ENCODE measurements around the gene NUP50. TPM values are rescaled to one million over a fixed set of nuclear protein-coding genes. Genes with fewer than 3 reads are reported as not detected.

NUP50 gene
- total and polyA plus RNA-seq, 2 experiments from 2014 or later, result 21.1 to 57.7 TPM

DNA sequence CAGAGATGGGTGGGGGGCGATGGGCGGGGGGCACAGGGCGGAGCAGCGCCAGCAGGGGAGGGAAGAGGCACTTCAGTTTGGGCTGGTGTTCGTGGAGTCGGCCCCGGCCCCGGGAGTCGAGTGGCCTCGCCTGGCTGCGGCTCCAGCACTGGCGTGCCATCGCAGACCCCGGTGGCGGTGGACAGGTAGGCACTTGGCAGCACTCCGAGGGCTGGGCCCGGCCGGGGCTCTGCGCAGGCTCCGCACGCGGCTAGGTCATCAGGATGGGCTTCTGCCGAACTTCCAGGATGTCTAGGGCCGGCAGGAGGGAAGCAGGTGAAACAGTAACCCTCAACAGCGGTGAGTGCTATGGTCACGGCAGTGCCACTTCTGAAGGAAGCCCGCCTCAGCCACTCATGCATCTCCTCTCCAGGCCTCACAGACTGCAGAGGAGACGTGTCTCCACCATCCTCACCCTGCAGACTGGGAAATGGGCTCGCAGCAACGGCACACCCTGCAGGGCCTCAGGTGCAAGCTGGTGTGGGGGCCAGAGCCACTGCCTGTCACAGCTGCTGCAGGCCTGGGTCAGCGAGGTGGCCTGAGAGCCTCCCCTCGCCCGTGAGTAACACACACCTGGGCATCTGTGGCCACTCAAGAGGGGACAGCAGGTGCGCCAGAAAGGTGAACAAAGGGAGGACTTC, 33.3 kb downstream of the NUP50 start:
- no peaks in the 10 kb centered on the region for H3K9me3 ChIP-seq (ENCODE audit: low read depth)
- H3K27ac ChIP-seq, result no peak overlapping the region
- peaks cover 6% of the 10 kb centered on the region for H3K27me3 ChIP-seq
- no peaks in the 10 kb centered on the region for H3K36me3 ChIP-seq
- peaks cover 8% of the 10 kb centered on the region for H3K4me1 ChIP-seq (ENCODE audit: low read depth)
- H3K4me3 ChIP-seq, result no peak overlapping the region
- TF ChIP-seq, protein P1, sequence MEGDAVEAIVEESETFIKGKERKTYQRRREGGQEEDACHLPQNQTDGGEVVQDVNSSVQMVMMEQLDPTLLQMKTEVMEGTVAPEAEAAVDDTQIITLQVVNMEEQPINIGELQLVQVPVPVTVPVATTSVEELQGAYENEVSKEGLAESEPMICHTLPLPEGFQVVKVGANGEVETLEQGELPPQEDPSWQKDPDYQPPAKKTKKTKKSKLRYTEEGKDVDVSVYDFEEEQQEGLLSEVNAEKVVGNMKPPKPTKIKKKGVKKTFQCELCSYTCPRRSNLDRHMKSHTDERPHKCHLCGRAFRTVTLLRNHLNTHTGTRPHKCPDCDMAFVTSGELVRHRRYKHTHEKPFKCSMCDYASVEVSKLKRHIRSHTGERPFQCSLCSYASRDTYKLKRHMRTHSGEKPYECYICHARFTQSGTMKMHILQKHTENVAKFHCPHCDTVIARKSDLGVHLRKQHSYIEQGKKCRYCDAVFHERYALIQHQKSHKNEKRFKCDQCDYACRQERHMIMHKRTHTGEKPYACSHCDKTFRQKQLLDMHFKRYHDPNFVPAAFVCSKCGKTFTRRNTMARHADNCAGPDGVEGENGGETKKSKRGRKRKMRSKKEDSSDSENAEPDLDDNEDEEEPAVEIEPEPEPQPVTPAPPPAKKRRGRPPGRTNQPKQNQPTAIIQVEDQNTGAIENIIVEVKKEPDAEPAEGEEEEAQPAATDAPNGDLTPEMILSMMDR (IDR thresholded peaks at IDR 0.05; ENCODE audit: low read depth, low read length), result no peak
- no peak for DNase-seq (ENCODE audit: low read depth in 1 of 2, low spot score in 1 of 2)

DNA sequence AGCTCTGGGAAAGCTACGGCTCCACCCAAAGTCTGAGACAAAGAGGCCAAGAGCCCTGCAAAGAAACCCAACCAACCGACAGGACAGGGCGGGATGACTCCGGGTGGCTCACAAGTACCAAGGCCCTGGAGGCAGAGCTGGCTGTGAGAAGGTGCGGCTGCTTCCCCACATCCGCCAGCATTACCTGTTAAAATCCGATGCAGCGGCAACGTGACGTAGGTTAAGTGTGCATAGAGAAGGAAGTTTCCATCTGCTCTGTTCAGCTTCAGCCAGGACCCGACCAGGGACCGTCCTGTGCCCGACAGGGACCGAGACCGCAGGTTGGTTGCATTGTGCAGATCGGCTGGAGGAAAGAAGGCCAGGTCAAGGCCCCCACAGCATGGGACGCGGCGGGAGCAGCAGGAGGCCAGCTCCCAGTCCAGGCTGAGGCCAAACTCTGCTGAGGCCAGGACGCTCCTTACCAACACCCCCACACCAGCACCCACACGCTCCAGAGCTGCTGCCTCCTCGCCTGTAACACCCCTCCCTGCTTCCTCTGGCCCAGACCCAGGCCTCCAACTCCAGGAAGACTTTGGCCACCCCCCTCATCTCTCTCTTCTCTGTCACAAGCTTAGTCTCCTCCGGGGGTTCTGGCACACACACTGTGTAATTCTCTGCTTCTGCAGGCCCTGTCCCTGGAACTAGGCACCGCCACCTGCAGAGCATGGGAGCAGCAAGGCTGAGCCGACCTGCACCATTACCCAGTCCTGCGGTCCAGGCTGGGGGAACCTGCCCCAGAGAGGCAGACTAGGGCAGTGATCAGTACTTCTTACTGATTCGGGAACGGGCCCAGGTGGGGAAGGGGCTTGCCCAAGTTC, 34.1 kb downstream of the NUP50 start:
- no peak for DNase-seq (ENCODE audit: low read depth in 1 of 2, low spot score in 1 of 2)
- Histone ChIP-seq H3K4me1 (ENCODE audit: low read depth) (peaks cover 3% of the 10 kb centered on the region), H3K27ac (no peak overlapping the region), H3K9me3 (ENCODE audit: low read depth) (no peaks in the 10 kb centered on the region), H3K36me3 (no peaks in the 10 kb centered on the region), H3K4me3 (no peak overlapping the region), H3K27me3 (peaks cover 6% of the 10 kb centered on the region)
- TF ChIP-seq, protein P1 (IDR thresholded peaks at IDR 0.05; ENCODE audit: low read depth, low read length), result no peak

DNA sequence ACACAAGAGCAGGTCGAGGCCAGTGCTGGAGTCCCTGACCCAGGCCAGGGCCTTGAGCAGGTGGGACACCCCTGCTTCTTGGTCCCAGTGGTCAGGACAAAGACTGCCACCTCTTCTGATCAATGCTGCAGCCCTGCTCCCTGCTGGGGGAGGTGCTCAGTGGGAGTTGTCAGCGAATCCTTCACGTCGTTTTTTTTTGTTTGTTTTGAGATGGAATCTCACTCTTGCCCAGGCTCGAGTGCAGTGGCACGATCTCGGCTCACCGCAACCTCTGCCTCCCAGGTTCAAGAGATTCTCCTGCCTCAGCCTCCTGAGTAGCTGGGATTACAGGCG, 34.7 kb downstream of the NUP50 start:
- H3K4me1 ChIP-seq (ENCODE audit: low read depth), result no peaks in the 10 kb centered on the region
- H3K36me3 ChIP-seq, result no peaks in the 10 kb centered on the region
- no peak overlapping the region for H3K27ac ChIP-seq
- peaks cover 6% of the 10 kb centered on the region for H3K27me3 ChIP-seq
- H3K4me3 ChIP-seq, result no peak overlapping the region
- H3K9me3 ChIP-seq (ENCODE audit: low read depth), result no peaks in the 10 kb centered on the region
- no peak for DNase-seq (ENCODE audit: low read depth in 1 of 2, low spot score in 1 of 2)
- TF ChIP-seq, protein P1 (IDR thresholded peaks at IDR 0.05; ENCODE audit: low read depth, low read length), result no peak

DNA sequence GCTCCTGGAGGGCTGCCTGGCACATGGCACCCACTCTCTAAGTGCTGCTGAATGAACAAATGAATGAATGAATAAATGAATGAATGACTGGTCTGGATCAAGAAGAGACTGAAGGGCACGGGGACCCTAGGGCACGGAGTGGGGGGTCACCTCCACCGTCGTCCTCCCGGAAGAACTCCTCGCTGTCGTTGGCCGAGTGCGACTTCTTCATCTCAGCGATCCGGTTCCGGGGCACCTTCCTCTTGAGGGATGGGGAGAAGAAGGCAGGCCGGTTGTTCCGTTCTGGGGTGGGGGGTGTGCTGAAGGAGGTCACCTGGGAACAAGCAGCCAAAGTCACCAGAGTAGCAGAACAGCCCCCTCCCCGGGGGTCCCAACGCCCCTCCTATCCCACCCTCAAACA, 36.0 kb downstream of the NUP50 start:
- no peak overlapping the region for H3K4me3 ChIP-seq
- no peak for DNase-seq (ENCODE audit: low read depth in 1 of 2, low spot score in 1 of 2)
- TF ChIP-seq, protein P1 (IDR thresholded peaks at IDR 0.05; ENCODE audit: low read depth, low read length), result no peak
- H3K27me3 ChIP-seq, result peaks cover 5% of the 10 kb centered on the region
- no peak overlapping the region for H3K27ac ChIP-seq
- no peaks in the 10 kb centered on the region for H3K36me3 ChIP-seq
- no peaks in the 10 kb centered on the region for H3K9me3 ChIP-seq (ENCODE audit: low read depth)
- no peaks in the 10 kb centered on the region for H3K4me1 ChIP-seq (ENCODE audit: low read depth)

DNA sequence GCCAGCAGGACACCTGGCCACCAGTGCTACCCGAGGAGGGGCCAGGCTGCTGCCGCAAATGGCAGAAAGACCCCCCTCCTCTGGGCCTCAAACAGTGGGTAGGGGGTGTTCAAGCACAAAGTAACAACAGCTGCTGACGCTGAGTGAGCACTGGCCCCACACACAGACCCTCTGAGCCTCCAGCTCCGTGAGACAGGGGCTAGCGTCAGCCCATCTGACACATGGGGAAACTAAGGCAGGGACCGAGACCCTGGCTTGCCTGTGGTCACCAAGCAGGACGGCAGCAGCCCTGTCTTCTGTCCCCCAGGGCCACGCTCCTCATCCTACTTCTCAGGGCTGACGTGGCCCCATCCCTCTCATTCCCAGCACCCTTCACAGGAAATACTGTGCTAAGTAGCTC, 36.5 kb downstream of the NUP50 start:
- Histone ChIP-seq H3K36me3 (no peaks in the 10 kb centered on the region), H3K27ac (no peak overlapping the region), H3K27me3 (no peaks in the 10 kb centered on the region), H3K4me1 (ENCODE audit: low read depth) (no peaks in the 10 kb centered on the region), H3K9me3 (ENCODE audit: low read depth) (no peaks in the 10 kb centered on the region), H3K4me3 (no peak overlapping the region)
- no peak for DNase-seq (ENCODE audit: low read depth in 1 of 2, low spot score in 1 of 2)
- TF ChIP-seq, protein P1 (IDR thresholded peaks at IDR 0.05; ENCODE audit: low read depth, low read length), result no peak
